ENCODE results near the gene BIK. TPM values are rescaled to one million over a fixed set of nuclear protein-coding genes. Genes with fewer than 3 reads are reported as not detected.

The BIK gene
- total RNA-seq, 4 donors from 2014 or later = 6.1 to 11.3 (median 7.3) TPM

GRCh38 chr22:43106302-43106701 is 4.2 kb upstream of the BIK start:
- 87% methylated on average over 8 of the region's 8 CpGs for WGBS
- TF ChIP-seq POLR2A (IDR thresholded peaks at IDR 0.05) = no peak
- no peak for TF ChIP-seq POLR2AphosphoS5 (IDR thresholded peaks at IDR 0.05)
- no peak for TF ChIP-seq EP300 (IDR thresholded peaks at IDR 0.05)
- no peak for TF ChIP-seq CTCF (IDR thresholded peaks at IDR 0.05)
- H3K4me1 ChIP-seq = peaks cover 16% of the 10 kb centered on the region
- peaks cover 9% of the 10 kb centered on the region for H3K27me3 ChIP-seq
- no peak overlapping the region for H3K4me3 ChIP-seq
- H3K27ac ChIP-seq = no peak overlapping the region
- H3K9me3 ChIP-seq = no peaks in the 10 kb centered on the region
- H3K36me3 ChIP-seq = no peaks in the 10 kb centered on the region
- DNase-seq (ENCODE audit: low spot score in 2 of 2) = no peak

- TF ChIP-seq CTCF (IDR thresholded peaks at IDR 0.05) (no peak), POLR2A (IDR thresholded peaks at IDR 0.05) (no peak), EP300 (IDR thresholded peaks at IDR 0.05) (no peak), POLR2AphosphoS5 (IDR thresholded peaks at IDR 0.05) (no peak)
- Histone ChIP-seq H3K27me3 (peaks cover 23% of the 10 kb centered on the region), H3K4me1 (peaks cover 20% of the 10 kb centered on the region), H3K4me3 (no peak overlapping the region), H3K36me3 (no peaks in the 10 kb centered on the region), H3K9me3 (no peaks in the 10 kb centered on the region), H3K27ac (no peak overlapping the region)
- DNase-seq (ENCODE audit: low spot score in 2 of 2) = no peak
- 53% methylated on average over 5 of the region's 5 CpGs for whole genome bisulfite sequencing
These were observed 1.0 kb upstream of the BIK start for GRCh38 chr22:43109511-43109910.

DNA sequence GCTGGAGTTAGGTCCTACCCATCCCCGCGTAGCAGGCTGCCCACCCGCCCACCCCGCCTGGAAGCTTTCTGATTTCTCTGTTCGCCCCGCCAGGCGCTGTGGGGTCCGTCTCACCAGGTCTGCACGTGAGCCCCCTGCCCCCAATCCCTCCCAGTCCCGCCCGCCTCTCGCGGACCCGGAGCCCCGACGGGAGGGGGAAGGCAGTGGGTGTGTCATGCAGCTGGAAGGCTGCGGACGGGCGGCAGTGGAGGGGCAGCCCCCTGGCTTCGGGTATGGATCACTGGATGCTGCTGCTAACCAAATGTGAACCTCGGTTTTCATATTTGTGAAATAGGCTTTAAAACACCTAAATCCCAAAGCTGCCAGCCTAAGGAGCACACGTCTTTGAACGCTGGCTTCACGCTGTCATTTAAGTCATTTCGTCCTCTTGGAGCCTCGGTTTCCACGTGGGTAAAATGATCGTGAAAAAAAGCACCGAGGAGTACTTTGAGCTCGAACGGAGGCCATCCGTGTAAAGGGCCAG is 568 bp upstream of the BIK start:
- Histone ChIP-seq H3K27ac (no peak overlapping the region), H3K4me3 (peak overlapping the region; percentile 50), H3K27me3 (peaks cover 23% of the 10 kb centered on the region), H3K9me3 (no peaks in the 10 kb centered on the region), H3K36me3 (no peaks in the 10 kb centered on the region), H3K4me1 (peaks cover 20% of the 10 kb centered on the region)
- no peak for TF ChIP-seq POLR2AphosphoS5 (IDR thresholded peaks at IDR 0.05)
- 14% methylated on average over 29 of the region's 32 CpGs for WGBS
- no peak for DNase-seq (ENCODE audit: low spot score in 2 of 2)

GRCh38 chr22:43110927-43111623 is 525 bp downstream of the BIK start:
- TF ChIP-seq POLR2AphosphoS5 (IDR thresholded peaks at IDR 0.05) (no peak), CTCF (IDR thresholded peaks at IDR 0.05) (no peak), EP300 (IDR thresholded peaks at IDR 0.05) (no peak), POLR2A (IDR thresholded peaks at IDR 0.05) (no peak)
- H3K4me1 ChIP-seq = peaks cover 20% of the 10 kb centered on the region
- peak overlapping the region; percentile 46 for H3K27ac ChIP-seq
- DNase-seq (ENCODE audit: low spot score in 2 of 2) = no peak
- WGBS = no CpG with 5 or more reads among the region's 86 CpGs
- H3K36me3 ChIP-seq = no peaks in the 10 kb centered on the region
- peaks cover 23% of the 10 kb centered on the region for H3K27me3 ChIP-seq
- H3K9me3 ChIP-seq = no peaks in the 10 kb centered on the region
- peak overlapping the region; percentile 50 for H3K4me3 ChIP-seq

GRCh38 chr22:43113526-43114251 is 3.1 kb downstream of the BIK start:
- WGBS = 63% methylated on average over 13 of the region's 13 CpGs
- H3K36me3 ChIP-seq = no peaks in the 10 kb centered on the region
- TF ChIP-seq POLR2AphosphoS5 (IDR thresholded peaks at IDR 0.05) (no peak), EP300 (IDR thresholded peaks at IDR 0.05) (no peak), POLR2A (IDR thresholded peaks at IDR 0.05) (no peak), CTCF (IDR thresholded peaks at IDR 0.05) (no peak)
- H3K4me1 ChIP-seq = peaks cover 20% of the 10 kb centered on the region
- H3K27me3 ChIP-seq = peaks cover 23% of the 10 kb centered on the region
- no peak for DNase-seq (ENCODE audit: low spot score in 2 of 2)
- H3K27ac ChIP-seq = peak overlapping the region; percentile 3
- H3K9me3 ChIP-seq = no peaks in the 10 kb centered on the region
- H3K4me3 ChIP-seq = no peak overlapping the region
